Transverse colon (tissue), 4 donors: ENCODE data around the gene GLI2.

Source experiments
- CTCF ChIP-seq, 5 experiments: fragments of 200-600 bp in 3 of 5; fragments of 450-650 bp in 2 of 5; sonication (generic) in 3 of 5; IDR thresholded peaks; 1 replicate in 2 of 5; 2 replicates in 3 of 5; pipeline ENCODE4 v1.5.1; 2016 to 2017; ENCODE audit warnings: antibody characterized with exemption in 5 of 5, inconsistent platforms in 3 of 5, mild to moderate bottlenecking in 2 of 5, moderate library complexity in 1 of 5
- POLR2A ChIP-seq: fragments of 450-650 bp; IDR thresholded peaks from one replicate; pipeline ENCODE4 v1.6.1; 2016; ENCODE audit warnings: antibody characterized with exemption, mild to moderate bottlenecking, moderate library complexity
- POLR2AphosphoS5 ChIP-seq, 3 donors: sonication (generic); formaldehyde crosslinking; IDR thresholded peaks; one replicate each; pipeline ENCODE4 v1.6.1; 2016; ENCODE audit warnings: antibody characterized with exemption in 3 of 3

GRCh38 chr2:120709608-120710041 lies 26.0 kb upstream of the GLI2 start:
- TF ChIP-seq CTCF (IDR thresholded peaks at IDR 0.05) (no peak), POLR2AphosphoS5 (IDR thresholded peaks at IDR 0.05) (no peak), POLR2A (no peak)
